Measurements from ENCODE around the gene HOXB6.

HOXB6 gene

DNA sequence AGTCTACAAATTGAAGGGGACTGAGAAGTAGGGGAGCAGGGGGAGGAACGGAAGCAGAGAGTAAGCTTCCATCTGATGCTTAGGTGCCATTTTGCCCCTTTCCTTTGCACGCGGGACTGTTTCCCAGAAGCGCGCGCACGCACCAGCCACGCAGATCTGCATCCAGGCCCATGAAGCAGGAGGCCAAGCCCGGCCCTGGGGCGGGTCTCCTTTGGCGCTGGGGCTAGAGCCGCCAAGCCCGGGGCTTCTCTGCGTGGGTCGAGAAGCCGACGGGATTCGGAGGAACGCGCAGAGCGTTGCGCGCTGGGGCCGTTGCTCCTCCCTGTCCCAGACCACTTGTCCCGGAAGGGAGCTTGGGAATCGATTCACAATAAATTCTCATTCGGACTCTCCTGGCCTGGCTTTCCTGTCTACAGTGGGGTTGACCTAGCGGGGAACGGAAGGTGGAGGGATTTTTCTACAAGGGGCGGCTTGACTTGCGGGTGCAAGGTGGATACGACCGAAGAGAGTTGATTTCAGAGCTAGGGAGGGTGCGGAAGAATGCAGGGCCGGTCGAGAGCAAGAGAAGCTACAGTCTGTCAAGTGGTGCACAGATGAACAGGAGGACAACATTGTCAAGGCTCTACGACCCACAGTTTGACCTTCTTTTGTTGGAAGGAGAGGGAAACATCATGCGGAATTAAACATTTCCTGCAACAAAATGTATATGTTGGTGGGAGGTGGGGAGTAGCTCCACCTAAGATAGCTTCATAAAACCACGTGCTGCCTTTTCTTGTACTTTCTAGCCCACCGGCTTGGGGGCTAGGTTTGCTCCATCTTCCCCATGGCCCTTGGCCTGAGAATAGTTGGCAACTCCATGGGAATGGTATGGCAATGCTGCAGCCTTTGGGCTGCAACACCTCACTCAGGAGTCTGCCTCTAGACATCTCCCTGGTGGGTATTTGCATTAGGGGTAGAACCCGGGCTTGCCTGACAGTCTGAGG is 16.9 kb upstream of the HOXB6 start:
- DNase-seq (ENCODE audit: low read depth) = no peak

DNA sequence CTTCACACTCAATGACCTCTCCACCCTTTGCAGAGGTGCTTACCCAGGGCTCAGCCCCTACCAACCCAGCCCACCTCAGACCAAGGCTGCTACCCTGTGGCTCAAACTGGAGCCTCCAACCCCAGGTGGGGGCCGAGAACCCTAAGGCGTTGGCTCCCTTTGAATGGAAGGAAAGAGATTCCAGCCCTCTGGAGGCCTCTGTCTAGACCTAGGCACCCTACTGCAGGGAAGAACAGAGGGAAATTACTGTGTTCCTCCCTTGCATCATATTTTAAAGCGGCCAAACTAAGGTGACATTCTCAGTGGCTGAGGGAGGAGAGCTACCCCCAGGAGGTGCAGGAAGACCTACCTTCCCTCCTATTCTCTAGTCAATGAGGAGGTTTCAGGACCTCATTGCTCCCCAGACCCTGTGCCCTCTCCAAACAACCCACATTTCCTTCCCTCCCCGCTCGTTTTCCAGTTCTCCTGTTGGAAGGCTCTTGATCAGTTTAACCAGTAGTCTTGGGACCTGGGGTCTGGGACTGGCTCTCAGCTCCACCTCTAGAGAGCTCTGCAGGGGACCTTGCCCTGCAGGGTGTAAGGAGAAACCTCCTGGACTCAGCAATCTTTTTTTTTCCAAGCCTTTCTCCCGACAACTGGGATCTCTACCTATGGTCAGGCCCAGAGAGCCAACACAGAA is 15.8 kb upstream of the HOXB6 start:
- no peak for DNase-seq (ENCODE audit: low read depth)

DNA sequence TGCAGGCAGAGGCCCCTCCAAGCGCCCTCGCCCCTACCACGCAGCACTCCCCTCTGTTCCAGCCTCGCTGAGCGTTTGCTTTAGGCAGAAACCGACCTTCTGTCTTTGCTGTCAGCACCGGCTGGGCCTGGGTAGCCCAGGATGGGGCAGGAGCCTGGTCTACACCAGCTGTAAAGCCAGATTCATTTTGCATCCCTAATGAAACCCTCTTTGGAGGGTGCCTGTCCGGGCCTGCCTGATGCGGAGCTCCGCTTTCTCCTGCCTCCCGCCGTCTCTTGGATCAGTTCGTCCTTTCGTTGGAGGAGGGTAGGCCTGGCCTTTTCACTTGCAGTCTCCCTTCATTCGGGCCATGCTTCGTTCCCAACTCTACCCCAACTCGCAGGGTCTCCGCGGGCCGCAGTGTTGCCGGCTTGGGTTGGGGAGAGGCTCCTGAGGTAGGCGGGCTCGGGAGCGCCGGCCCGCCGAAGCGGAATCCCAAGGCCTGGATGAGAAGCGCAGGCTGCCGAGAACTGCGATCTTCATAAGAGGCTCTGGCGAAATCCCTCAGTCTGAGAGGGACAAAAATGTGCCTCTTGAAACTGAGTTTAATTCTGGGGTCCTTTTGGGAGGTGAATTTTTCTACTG is 15.2 kb upstream of the HOXB6 start:
- no peak for DNase-seq (ENCODE audit: low read depth)

DNA sequence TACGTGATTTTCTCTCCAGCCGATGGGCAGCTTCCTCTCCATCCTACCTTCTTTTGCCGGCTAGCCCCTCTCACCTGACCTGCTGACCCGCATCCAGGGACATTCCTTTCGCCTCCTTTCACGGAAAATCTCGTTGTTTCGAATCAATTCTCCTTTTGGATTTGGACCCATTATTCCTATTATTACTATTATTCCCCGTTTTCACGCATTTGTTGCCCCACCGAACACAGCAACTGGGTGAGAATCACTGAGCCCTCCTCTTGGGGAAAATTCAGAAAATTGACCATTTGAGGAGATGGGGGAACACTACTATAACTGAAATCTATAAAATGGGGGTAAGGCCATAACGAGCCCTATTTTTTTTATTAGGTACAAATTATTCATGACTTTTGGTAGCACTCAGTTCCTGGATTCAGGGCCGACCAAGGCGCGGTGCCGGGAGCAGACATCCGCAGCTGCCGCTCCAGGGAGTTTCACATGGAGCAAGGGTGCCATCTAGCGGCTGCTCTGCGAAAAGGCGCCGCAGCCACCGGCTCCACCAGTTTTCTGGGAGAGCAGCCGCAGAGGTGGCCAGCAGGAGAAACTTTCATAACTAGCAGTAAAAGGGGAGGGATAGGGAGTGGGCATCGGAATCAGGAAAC is 13.6 kb upstream of the HOXB6 start:
- DNase-seq (ENCODE audit: low read depth) = peak; percentile 84

DNA sequence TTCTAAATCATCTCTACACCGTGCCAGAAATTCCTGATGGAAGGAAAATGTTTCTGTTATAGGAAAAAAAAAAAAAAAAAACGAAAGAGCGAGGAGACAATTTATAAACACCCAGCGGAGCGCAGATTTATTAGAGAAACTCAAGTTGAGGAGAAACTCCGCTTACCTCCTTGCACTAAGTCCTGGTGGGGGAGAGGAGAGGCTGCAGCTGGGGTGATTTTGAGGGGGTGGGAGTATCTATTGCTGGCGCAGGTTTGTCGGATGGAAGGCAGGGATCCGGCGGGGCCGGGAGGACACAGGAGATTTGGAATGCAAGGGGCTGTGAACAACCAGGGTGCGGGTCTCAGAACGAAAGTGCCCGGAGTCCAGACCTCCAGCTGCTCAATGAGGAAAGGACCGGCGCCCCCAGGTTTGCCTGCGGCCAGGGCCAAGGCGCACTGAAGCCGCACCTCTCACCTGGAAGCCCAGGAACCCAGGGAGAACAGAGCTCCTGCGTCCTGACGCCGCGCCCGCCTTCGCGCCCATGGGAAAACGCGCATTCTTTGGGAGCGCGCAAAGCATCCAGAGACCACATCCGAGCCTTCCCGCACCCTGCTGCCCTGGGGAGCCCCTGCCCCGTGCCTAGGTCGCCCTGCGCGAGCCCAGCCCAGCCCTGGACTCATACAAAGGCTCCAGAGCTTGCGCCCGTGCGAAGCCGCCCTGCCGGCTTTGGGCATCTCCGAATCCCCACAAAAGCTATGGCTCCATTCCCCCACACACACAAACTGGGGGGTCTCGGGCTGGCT is 12.9 kb upstream of the HOXB6 start:
- DNase-seq (ENCODE audit: low read depth) = no peak

DNA sequence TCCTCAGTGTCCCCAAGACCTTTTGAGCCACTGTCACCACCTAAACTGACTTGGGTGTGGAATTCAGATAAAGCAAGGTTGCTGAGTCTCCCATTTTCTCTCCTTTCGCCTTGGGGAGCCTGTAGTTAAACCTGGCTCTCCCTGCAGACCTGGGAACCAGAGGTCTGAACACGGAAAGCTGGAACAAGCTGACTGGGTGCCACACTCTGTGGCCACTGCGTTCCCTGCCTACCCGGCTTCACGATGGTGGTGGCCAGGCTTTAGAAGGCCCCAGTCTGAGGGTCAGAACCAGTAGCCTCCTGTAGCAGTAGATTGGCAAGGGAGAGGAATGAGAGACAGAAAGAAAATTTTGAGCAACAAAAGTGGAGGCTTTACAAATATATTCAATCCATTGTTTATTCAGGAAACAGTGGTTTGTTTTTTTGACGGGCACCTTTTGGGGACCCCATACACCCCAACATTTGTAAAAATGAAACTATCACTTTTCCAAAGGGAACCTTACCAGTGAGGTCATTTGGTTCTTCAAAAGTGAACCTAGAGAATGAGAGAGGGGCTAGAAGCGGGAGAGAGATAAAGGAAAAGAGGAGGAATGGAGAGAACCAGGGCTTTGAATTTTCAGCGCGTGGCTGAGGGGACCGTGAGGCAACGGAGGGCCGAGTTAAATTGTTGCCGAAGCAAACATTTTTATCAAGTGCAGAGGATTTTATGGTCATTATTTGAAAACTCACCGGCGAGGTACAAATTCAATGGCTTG is 12.1 kb upstream of the HOXB6 start:
- no peak for DNase-seq (ENCODE audit: low read depth)

DNA sequence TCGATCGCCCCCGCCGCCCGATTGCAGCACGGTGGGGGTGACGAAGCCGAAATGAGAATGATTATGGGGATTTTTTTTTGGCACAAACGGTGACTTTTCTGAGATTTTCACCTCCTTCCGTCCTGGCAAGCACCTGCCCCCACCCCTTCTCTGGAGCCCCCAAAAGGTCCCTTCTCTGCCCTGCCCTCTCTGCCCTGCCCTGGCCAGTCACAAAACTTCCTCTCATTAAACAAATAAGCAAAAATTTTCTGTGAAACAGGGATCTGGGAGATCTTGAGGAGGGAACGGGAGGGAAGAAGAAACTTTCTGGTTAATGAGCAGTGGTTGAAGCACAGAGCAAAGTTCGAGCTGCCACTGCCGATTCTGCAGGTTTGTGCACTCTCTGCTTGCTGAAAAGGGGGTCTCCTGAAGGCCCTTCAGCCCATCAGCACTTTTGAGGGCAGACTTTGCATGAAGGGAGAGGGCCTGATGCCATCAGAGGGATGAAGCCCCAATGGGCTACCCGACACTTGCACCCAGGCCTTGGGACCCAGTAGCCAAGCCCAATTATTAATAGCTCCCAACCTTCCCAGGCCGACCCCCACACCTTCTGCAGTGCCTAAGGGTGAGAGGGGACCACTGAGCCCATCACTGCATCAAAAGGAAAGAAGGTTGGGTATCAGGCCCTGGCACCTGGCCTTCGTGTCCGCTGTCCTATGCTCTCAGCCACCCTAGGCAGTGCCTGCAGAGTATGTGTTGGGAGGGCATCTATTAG is 11.4 kb upstream of the HOXB6 start:
- DNase-seq (ENCODE audit: low read depth) = no peak

DNA sequence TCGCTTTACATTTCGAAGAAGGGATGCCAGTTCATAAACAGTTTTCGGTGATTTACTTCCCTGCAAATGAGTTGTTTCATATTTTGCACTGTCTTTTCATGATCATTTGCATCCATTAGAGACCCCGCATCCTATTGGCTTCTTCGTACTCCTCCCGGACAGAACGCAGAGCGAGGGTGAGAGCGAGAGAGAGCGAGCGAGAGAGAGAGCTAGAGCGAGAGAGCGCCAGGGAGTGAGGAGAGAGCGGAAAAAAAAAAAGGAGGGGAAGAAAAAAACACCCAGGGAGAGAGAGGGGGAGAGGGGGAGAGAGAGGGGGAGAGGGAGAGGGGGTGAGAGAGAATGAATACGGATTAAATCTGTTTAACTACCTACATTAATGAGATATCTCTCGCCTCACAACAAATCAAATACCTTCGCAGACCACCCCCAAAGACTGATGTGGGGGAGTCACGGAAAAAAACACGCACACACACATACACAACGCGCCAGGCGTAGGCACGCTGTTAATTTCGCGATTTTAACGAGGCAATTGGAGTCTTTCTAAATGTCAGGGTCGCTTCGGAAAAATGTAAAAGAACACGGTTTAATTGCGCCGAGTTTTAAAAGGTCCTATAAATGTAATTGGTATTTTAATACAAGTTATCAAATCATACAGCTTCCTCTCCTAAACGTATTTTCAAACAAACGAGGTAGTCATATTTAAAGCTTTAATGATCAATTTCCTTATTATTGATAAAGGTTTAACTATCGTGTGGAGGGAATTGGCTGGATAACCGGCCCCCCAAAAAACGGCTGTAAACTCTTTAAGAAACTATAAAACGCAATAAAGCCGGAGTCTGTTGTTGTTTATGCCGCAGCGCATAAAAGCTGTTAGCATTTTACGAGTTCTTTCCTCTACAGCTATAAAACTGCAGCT is 10.5 kb upstream of the HOXB6 start, which contains the start of gene HOXB8:
Gene HOXB8, minus strand, starts transcription at position 246 of the 916 bp plus-strand sequence. CDS start 588 bp downstream, outside the sequence.
- DNase-seq (ENCODE audit: low read depth) = no peak

DNA sequence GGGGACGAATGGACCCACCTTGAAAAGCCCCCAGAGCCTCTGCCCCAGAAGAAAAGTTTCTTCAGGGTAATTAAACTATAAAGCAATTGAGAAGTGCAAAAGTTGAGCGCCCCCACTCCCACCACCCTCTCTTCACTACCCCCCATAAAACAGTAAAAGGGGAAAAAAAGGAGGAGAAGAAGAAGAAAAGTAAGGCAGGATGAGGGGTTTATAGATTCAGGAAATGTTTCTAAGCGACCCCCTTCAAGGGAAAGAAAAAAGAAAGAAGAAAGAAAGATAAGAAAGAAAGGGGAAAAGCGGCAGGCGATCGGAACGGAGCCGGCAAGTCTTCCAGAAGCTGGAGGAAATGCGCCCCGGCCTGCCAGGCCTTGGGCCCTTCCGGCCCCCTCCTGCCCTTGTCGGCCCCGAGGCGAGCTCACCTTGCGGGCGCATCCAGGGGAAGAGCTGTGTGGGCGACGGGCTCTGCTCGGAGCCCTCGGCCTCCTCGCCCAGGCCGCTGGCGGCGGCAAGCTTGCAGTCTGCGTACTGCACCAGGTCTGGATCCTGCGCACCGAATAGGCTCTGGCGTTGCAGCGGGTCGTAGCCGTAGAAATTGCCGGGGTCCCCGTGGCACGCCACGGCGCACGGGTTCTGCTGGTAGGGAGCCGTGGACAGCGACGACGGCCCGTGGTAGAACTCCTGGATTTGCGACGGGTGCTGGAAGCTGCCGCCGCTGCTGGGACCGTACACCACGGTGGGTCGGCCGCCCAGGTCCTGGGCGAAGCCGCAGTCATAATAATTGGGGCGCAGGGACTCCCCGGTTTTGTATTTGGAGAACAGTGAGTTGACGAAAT is 9.3 kb upstream of the HOXB6 start:
- no peak for DNase-seq (ENCODE audit: low read depth)

DNA sequence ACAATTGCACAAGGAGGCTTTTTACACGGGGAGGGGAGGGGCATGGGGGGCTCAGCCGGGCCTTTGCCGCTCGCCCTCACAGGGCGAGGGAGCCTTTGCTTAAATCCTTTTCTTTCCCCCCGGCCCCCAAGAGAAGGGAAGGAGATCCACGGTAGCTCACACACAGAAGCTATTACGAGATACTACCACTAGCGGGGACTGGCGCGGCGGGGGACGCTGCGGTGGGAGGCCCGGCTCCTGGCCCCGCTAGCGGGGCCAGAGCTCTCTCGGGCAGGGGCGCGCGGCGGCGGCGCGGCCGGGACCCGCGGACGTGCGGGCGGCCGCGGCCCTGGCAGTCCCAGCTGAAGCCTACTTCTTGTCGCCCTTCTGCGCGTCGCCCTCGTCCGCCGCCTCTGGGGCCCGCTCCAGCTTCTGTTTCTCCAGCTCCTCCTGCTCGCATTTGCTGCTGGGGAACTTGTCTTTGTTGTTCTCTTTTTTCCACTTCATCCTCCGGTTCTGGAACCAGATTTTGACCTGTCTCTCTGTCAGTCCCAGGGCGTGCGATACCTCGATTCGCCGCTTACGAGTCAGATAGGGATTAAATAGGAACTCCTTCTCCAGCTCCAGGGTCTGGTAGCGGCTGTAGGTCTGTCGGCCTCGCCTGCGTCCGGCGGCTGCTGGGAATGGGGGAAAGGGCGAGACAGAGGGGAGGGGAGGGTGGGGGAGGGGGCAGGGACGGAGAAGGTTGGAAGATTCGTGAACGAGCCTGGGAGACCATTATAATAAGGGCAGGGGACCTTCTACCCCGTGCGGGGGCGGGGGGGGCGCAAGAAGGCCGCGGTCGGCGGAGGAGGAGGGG is 8.3 kb upstream of the HOXB6 start:
- DNase-seq (ENCODE audit: low read depth) = no peak

DNA sequence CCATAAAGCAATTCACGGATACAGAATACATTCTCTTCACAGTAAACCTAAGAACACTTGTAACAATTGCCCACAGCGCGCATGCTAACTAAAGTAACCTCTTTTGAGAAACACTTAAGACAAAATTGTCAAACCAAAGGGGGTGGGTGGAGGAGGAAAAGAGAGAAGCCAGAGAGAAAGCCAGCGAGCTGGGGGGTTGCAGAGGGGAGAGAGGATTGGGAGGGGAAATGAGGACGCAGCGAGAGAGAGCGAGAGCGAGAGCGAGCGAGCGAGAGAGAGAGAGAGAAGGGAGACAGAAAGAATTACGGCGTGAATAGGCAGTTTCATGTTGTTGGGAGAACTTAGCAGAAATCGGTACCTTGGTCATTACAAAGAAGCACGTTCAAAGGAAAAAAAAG is 7.7 kb upstream of the HOXB6 start:
- no peak for DNase-seq (ENCODE audit: low read depth)

DNA sequence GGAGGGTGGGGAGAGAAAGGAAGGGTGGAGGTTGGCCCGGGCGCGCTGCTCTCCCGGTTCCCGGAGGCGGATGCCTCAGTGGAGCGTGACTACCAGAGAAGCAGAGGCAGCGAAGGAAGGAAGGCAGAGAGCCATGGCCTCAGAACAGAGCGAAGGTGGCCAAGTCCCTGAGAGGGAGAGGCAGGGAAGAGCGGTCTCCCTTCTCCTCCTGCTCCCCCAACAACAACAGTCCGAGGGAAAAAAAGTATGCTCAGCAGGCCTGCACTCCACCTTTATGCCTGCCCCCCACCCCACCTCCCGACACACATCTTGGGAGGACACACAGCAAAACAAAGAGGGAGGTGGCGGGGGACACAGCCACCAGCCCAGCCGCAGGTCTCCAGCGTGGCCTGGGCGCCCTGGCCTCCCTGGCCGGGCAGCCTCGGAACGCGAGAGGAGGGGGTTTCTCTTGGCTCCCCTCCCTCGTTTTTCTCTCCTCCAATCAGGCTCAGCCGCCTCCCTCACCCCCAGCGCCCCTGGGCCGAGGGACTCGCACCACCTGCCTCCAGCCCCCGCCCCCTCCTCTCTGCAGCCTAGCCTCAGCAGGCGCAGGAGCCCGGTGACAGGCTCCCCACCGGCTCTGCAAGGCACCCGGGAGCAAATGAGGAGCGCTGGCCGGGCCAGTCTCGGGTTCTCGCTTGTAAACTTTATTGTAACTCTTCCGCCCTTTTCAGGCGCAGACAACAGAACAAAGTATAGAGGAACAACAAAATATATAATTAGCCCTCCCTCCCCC is 7.1 kb upstream of the HOXB6 start:
- DNase-seq (ENCODE audit: low read depth) = no peak

DNA sequence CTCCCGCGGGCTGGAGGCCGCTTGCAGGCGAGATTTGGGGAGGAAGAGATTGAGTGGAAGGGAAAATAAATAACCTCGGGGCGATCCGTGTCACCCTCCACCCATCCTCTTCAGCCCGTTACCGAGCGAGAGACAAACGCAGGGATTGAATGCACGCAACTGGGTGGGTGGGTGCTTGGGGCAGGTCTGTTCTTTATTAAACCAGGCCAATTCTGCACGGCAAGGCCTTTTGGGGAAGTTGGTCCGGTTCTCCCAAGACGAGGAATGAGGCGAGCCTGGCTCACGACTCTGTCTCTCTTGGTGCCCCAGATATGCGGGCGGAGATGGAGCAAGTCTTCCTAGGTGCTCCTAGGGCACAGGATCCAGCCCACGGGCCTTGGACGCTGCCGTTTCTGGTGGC is 6.4 kb upstream of the HOXB6 start:
- no peak for DNase-seq (ENCODE audit: low read depth)

DNA sequence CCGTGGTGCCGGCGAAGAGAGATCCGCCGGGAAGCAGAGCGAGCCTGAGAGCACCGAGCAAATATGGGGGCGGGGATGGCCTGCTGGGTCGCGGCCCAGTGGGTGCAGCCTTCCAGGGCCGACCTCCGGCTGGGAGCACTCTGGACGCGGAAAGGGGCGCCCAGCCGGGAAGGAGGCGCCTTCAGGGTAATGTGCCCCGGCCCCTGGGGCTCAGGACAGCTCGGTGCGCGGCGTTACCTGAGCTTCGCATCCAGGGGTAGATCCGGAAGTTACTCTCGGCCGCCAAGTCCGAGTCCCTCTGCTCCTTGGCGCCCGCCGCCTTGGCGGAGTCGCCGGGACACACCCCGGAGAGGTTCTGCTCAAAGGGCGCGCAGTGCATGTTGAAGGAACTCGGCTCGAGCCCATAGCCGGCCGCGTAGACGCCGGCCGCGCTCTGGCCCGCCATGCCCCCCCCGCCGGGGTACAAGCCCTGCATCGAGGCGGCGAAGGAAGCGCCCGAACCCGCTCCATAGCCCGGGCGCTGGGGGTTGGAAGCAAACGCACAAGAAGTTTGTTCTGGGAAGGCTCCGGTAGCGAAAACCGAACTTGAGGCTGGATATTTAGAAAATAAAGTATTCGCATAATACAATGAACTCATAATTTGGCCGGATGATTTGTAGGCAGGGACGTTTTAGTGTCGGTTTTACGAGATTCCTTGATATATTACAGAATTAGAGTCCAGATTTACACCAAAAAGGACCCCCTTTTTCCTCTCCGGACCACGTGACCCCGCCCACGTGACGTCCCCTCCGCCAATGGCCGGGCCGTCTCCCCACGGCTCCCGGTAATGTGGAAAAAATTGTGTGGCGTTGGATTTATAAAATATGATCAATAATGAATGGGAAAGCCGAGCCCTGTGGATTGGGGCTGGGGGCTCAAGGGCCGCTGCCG is 5.8 kb upstream of the HOXB6 start, which contains the start of gene HOXB7:
Gene HOXB7, minus strand, starts transcription at position 736 of the 930 bp plus-strand sequence. Its CDS starts 99 bp downstream, at position 637.
- no peak for DNase-seq (ENCODE audit: low read depth)

DNA sequence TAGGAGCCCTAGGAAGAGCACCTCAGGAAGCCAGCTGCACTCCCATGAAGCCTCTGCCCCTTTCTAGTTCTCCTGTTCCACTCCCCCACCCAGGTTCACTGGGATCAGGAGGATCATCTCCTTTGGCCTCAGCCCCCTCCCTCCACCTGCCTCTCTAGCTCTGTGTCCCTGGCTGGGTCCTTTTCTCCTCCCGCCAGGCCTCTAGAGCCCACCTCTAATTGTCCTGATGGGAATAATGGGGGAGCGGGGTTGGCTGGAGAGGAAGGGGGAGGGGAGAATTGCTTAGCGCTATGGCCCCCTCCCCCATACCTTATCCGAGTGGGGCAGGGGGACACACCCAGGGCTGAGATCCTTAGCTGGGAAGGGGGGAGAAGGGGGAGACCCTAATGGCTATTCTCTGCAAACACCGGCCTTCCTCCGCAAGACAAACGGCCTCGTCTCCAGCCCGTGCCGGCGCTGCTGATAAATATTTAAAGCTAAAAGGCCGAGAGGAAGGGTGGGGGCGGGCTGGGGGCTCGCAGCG is 5.0 kb upstream of the HOXB6 start:
- DNase-seq (ENCODE audit: low read depth) = no peak
